Measurements from ENCODE around the gene CCDC184. TPM values are rescaled to one million over a fixed set of nuclear protein-coding genes. Genes with fewer than 3 reads are reported as not detected.

CCDC184 gene
- polyA plus RNA-seq, 1 donor from 2014 or later, result 35.3 TPM

DNA sequence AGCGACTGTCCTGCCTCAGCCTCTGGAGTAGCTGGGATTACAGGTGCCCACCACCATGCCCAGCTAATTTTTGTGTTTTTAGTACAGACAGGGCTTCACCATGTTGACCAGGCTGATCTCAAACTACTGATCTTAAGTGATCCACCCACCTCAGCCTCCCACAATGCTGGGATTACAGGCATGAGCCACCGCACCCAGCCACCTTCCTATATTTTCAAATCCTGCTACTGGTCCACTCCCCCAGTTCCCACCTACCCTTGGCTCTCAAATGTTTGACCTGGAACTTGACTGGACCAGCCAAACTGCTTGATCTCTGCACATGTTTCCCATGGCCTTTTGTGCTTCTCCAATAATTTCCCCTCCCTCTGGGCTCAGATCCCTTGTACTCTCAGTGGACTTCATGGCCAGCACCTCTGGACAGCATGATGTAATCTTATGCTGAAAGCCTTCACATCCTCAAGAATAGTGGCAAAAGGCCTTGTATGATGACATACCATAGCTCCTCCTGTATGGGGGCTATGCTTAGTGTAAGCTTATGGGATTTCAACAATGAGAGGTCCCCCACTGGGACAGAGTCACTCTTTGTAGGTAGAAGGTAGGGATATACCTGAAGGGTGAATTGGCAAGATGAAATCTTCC, 2.5 kb upstream of the CCDC184 start:
- peaks cover 21% of the 10 kb centered on the region for H3K79me2 ChIP-seq (replicated peaks; ENCODE audit: insufficient read depth, low read length)
- no peaks in the 10 kb centered on the region for H3K27me3 ChIP-seq (ENCODE audit: insufficient read depth, low read depth, low read length)
- H3K9ac ChIP-seq (ENCODE audit: low read length), result no peak overlapping the region
- no peaks in the 10 kb centered on the region for H3K9me3 ChIP-seq (ENCODE audit: low read length)
- H2AFZ ChIP-seq (ENCODE audit: low read depth, low read length), result no peak overlapping the region
- H3K36me3 ChIP-seq (ENCODE audit: insufficient read depth, low read length), result no peaks in the 10 kb centered on the region
- TF ChIP-seq, protein P1, sequence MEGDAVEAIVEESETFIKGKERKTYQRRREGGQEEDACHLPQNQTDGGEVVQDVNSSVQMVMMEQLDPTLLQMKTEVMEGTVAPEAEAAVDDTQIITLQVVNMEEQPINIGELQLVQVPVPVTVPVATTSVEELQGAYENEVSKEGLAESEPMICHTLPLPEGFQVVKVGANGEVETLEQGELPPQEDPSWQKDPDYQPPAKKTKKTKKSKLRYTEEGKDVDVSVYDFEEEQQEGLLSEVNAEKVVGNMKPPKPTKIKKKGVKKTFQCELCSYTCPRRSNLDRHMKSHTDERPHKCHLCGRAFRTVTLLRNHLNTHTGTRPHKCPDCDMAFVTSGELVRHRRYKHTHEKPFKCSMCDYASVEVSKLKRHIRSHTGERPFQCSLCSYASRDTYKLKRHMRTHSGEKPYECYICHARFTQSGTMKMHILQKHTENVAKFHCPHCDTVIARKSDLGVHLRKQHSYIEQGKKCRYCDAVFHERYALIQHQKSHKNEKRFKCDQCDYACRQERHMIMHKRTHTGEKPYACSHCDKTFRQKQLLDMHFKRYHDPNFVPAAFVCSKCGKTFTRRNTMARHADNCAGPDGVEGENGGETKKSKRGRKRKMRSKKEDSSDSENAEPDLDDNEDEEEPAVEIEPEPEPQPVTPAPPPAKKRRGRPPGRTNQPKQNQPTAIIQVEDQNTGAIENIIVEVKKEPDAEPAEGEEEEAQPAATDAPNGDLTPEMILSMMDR (IDR thresholded peaks at IDR 0.05; ENCODE audit: poor library complexity, severe bottlenecking), result no peak
- TF ChIP-seq MXI1 (conservative IDR thresholded peaks at IDR 0.05; ENCODE audit: poor library complexity, severe bottlenecking) (no peak), TAF1 (IDR thresholded peaks at IDR 0.05; ENCODE audit: low read depth) (no peak), RAD21 (conservative IDR thresholded peaks at IDR 0.05) (no peak), EP300 (conservative IDR thresholded peaks at IDR 0.05; ENCODE audit: poor library complexity, severe bottlenecking) (no peak), SMC3 (conservative IDR thresholded peaks at IDR 0.05; ENCODE audit: poor library complexity) (no peak), POLR2AphosphoS5 (IDR thresholded peaks at IDR 0.05) (no peak), EZH2 (IDR thresholded peaks at IDR 0.05; ENCODE audit: borderline replicate concordance, insufficient read depth, low read length, poor library complexity, severe bottlenecking) (no peak)
- TF ChIP-seq, protein P2, sequence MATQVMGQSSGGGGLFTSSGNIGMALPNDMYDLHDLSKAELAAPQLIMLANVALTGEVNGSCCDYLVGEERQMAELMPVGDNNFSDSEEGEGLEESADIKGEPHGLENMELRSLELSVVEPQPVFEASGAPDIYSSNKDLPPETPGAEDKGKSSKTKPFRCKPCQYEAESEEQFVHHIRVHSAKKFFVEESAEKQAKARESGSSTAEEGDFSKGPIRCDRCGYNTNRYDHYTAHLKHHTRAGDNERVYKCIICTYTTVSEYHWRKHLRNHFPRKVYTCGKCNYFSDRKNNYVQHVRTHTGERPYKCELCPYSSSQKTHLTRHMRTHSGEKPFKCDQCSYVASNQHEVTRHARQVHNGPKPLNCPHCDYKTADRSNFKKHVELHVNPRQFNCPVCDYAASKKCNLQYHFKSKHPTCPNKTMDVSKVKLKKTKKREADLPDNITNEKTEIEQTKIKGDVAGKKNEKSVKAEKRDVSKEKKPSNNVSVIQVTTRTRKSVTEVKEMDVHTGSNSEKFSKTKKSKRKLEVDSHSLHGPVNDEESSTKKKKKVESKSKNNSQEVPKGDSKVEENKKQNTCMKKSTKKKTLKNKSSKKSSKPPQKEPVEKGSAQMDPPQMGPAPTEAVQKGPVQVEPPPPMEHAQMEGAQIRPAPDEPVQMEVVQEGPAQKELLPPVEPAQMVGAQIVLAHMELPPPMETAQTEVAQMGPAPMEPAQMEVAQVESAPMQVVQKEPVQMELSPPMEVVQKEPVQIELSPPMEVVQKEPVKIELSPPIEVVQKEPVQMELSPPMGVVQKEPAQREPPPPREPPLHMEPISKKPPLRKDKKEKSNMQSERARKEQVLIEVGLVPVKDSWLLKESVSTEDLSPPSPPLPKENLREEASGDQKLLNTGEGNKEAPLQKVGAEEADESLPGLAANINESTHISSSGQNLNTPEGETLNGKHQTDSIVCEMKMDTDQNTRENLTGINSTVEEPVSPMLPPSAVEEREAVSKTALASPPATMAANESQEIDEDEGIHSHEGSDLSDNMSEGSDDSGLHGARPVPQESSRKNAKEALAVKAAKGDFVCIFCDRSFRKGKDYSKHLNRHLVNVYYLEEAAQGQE (IDR thresholded peaks at IDR 0.05; ENCODE audit: borderline replicate concordance), result no peak
- H3K27ac ChIP-seq (ENCODE audit: low read length), result no peak overlapping the region
- H4K20me1 ChIP-seq (ENCODE audit: insufficient read depth), result no peaks in the 10 kb centered on the region
- H3K4me3 ChIP-seq (ENCODE audit: low read length), result no peak overlapping the region
- H3K4me2 ChIP-seq (ENCODE audit: low read length), result no peak overlapping the region
- H3K9me2 ChIP-seq (ENCODE audit: insufficient read depth, low read length), result no peaks in the 10 kb centered on the region
- peaks cover 8% of the 10 kb centered on the region for H3F3A ChIP-seq (ENCODE audit: insufficient read depth, low read length, poor library complexity, severe bottlenecking)

DNA sequence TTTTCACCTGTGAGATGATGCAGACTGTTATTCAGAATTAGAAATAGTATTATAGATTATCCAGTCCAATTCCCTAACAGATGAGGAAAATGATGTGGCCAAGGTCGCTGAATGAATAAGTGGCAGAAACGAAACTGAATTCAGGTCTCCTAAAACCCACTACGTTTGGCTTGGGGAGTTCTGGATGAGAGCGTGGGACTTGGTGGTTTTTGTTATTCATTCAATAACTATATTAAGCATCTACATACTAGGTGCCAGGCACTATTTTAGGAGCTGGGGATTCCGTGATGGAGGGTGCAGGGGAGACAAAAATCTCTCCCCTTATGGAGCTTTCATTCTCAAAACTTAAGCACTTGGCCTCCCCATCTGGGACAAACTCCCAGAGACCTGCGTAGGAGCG, 813 bp upstream of the CCDC184 start:
- Histone ChIP-seq H3F3A (ENCODE audit: insufficient read depth, low read length, poor library complexity, severe bottlenecking) (peaks cover 8% of the 10 kb centered on the region), H3K9me2 (ENCODE audit: insufficient read depth, low read length) (no peaks in the 10 kb centered on the region), H3K4me2 (ENCODE audit: low read length) (peak overlapping the region; percentile 98), H3K79me2 (replicated peaks; ENCODE audit: insufficient read depth, low read length) (peaks cover 37% of the 10 kb centered on the region), H3K4me3 (ENCODE audit: low read length) (peak overlapping the region; percentile 93), H3K36me3 (ENCODE audit: insufficient read depth, low read length) (no peaks in the 10 kb centered on the region), H4K20me1 (ENCODE audit: insufficient read depth) (no peaks in the 10 kb centered on the region), H3K9me3 (ENCODE audit: low read length) (no peaks in the 10 kb centered on the region), H3K27me3 (ENCODE audit: insufficient read depth, low read depth, low read length) (no peaks in the 10 kb centered on the region), H3K9ac (ENCODE audit: low read length) (peak overlapping the region; percentile 96), H3K27ac (ENCODE audit: low read length) (peak overlapping the region; percentile 98), H2AFZ (ENCODE audit: low read depth, low read length) (peak overlapping the region; percentile 65)
- TF ChIP-seq TAF1 (IDR thresholded peaks at IDR 0.05; ENCODE audit: low read depth) (no peak), SMC3 (conservative IDR thresholded peaks at IDR 0.05; ENCODE audit: poor library complexity) (no peak), MXI1 (conservative IDR thresholded peaks at IDR 0.05; ENCODE audit: poor library complexity, severe bottlenecking) (no peak), EZH2 (IDR thresholded peaks at IDR 0.05; ENCODE audit: borderline replicate concordance, insufficient read depth, low read length, poor library complexity, severe bottlenecking) (no peak), RAD21 (conservative IDR thresholded peaks at IDR 0.05) (no peak), EP300 (conservative IDR thresholded peaks at IDR 0.05; ENCODE audit: poor library complexity, severe bottlenecking) (no peak)
- TF ChIP-seq, protein P1 (IDR thresholded peaks at IDR 0.05; ENCODE audit: poor library complexity, severe bottlenecking), result no peak
- TF ChIP-seq, protein P2 (IDR thresholded peaks at IDR 0.05; ENCODE audit: borderline replicate concordance), result no peak
